GM13976 (cell line): ENCODE measurements around the gene DPYSL5.

Experiments
- DNase-seq: peaks from one replicate; pipeline ENCODE4 v3.0.0; 2012; ENCODE audit warnings: low spot score
- in situ Hi-C: fragments of 300-500 bp; cut with MboI; formaldehyde crosslinking; loops from one replicate; pipeline ENCODE4 v1.12.0; 2022; ENCODE audit warnings: low sequenced_read_pairs, mixed read lengths, inconsistent platforms; ENCODE audit not compliant: unreplicated experiment
- TF ChIP-seq, protein P1 (sequence below): IDR thresholded peaks from 2 replicates; pipeline ENCODE4 v1.5.1; 2012; ENCODE audit warnings: borderline replicate concordance, mild to moderate bottlenecking; ENCODE audit not compliant: insufficient read depth; ENCODE audit errors: extremely low read depth, missing control alignments, control extremely low read depth

The DPYSL5 gene

DNA sequence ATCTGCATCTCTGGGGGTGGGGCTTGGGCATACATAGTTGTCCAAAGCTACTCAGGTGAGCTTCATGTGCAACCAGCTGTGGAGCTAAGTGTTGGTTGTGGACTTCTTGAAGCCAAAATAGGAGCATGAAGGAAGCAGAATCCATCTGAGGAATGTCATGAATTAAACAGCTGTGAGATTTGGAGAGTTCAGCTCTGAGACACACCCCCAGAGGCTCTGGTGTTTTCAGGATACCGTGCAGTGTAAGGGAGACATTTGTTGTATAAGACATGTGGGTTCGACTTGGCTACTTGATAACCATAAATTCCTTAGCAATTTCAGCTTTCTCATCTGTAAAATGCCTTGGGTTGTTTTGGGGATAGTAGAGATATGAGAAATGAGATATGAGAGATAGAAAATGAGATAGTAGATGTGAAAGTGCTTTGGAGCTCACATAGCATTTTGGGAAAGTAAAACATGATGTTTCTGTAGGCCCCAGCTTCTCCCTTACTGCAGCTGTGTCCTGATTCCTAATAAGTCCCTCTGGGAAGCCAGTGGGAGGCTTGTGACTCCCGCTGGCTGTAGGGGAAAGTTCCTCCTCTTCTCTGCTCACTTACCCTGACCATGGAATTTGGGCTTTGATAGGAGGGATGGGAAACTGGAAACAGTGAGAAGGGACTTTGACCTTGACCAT lies 50.0 kb downstream of the DPYSL5 start:
- in situ Hi-C loops, result no loop called here
- TF ChIP-seq, protein P1, sequence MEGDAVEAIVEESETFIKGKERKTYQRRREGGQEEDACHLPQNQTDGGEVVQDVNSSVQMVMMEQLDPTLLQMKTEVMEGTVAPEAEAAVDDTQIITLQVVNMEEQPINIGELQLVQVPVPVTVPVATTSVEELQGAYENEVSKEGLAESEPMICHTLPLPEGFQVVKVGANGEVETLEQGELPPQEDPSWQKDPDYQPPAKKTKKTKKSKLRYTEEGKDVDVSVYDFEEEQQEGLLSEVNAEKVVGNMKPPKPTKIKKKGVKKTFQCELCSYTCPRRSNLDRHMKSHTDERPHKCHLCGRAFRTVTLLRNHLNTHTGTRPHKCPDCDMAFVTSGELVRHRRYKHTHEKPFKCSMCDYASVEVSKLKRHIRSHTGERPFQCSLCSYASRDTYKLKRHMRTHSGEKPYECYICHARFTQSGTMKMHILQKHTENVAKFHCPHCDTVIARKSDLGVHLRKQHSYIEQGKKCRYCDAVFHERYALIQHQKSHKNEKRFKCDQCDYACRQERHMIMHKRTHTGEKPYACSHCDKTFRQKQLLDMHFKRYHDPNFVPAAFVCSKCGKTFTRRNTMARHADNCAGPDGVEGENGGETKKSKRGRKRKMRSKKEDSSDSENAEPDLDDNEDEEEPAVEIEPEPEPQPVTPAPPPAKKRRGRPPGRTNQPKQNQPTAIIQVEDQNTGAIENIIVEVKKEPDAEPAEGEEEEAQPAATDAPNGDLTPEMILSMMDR, result no peak
- DNase-seq, result no peak

DNA sequence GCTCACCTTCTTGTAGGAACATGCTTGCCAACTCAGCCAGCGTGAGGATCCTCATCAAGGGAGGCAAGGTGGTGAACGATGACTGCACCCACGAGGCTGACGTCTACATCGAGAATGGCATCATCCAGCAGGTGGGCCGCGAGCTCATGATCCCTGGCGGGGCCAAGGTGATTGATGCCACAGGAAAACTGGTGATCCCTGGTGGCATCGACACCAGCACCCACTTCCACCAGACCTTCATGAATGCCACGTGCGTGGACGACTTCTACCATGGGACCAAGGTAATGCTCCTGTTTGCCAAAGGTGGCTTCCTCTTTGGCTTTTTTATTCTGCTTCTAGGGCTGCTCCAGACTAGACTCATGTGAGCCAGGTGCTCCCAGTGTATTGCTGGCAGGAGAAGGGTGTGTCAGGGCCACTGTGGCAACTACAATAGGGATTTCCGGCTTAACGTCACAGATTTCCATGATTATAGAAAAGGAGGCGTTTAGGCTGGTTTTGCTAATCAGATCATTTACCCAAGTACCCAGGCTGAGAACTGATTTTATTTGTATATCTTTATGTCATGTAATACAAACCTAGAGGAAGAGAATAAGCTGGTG lies 50.6 kb downstream of the DPYSL5 start:
- in situ Hi-C loops, result no loop called here
- no peak for DNase-seq
- TF ChIP-seq, protein P1, result no peak

DNA sequence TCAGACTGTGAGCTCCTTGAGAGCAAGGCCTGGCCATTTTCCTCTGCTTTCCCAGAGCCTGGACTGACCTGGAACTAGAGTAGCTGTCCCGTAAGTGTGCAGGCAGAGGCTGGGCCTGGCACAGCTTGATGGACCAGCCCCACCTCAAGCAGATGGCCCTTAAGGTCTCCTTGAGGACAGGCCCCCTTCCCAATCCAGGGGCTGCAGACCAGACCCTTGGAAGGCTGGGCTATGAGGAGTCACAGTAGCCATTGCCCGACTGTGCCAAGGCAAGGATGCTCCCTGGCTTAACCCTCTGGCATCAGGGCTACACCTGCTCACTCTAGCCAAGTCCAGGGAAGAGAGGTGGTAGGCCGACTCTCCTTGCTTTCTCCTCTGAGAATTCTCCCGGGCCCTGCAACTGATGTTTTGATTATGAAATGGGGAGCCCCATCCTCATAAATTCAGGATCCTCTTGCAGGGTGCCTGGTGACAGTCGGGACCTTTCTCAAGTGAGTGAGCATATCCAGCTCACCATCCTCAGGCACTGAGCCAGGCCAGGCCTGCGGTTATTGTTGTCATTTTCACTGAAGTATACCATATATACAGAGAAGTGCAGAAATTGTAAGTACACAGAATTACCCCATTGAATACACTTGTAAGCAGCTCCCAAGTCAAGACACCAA lies 51.7 kb downstream of the DPYSL5 start:
- TF ChIP-seq, protein P1, result no peak
- in situ Hi-C loops, result no loop called here
- DNase-seq, result no peak

DNA sequence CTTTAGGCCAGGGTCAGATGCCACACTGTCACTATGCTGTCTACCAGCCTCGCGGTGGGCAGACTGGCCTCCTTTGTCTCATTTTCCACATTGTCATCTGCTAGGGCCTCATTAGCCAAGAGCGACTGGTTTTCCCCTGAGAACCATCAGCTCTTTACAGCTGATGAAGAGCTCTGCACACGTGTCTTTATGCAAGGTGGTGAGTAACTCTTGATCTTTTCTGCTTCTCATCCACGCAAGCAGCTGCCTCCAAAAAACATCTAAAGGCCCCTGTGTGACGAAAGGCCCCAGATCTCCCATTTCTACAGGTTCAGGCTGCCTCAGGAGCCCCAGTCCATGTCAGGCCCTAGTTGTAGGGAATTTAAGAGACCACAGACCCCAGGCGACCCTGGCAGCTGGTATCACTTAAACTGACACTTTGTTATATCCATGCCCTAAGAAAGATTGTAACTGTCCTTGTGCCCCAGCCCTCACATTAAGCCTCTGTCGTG lies 52.9 kb downstream of the DPYSL5 start:
- no peak for DNase-seq
- in situ Hi-C loops, result no loop called here
- TF ChIP-seq, protein P1, result no peak

DNA sequence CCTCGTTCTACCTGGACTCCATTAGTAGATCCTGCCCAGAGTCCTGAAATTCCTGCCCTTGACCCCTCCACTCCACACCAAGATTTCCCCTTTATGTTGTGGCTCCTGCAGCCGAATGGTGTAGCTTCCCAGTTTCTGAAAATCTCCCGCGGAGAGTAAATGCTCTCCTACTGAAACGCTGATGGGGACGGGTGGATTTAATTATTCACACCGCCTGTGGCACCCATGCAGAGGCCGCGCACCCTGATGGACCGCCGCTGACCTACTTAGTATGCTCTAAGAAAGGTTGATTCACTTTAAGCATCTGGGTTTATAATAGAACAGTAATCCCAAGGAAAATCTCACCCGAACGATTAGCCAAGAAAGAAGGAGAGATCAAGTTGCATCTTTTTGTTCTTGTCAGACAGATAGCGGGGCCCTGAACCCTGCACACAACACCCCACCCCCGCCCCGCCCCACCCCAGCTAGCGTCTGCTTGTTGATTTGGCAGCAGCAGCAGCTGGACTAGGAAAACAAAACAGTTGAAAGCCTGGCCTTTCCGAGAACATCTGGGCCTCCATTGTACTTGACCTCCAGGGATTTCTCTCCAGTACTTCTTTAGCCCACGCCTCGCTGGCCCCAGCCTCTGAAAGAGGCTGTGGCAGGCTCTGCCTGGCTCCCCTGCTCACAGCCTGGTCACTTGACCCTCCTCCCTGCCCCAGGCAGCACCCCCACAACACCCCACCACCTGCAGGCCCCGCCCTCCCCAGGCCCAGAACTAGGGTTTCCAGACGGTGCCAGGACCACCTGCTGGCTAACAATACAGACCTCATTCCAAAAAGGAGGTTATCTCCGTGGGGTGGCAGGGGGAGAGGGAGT lies 53.6 kb downstream of the DPYSL5 start:
- in situ Hi-C loops, result no loop called here

DNA sequence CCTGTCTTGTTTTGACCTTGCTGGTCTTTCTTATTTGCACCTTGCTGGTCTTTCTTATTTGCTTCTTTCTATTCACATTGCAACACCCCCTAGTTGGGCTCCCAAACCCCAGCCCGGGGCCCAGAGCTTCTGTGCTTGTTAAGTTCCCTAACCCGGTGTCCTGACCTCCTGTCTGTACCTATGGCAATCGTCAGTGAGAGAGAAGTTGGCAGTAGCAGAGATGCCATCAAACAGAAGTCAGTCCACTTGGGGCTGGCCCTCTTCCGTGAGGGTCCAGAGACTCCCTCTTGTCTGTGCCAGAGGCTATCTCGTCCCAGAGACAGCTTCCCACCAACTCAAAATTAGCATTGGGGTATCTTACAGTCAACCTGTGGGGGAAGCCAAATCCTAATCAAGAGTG lies 55.7 kb downstream of the DPYSL5 start:
- in situ Hi-C loops, result no loop called here
- DNase-seq, result no peak
- TF ChIP-seq, protein P1, result no peak

More for the DNA sequence above, 53.6 kb downstream of the DPYSL5 start:
- TF ChIP-seq, protein P1, result no peak
- no peak for DNase-seq
